Fibroblast of skin of left biceps (primary cell): Measurements from ENCODE around the gene RGS3.

Experiments
- DNase-seq, 2 experiments: peaks; one replicate each; pipeline ENCODE4 v3.0.0-alpha.2; 2013; ENCODE audit warnings: low read depth in 2 of 2

RGS3 gene

GRCh38 chr9:113600023-113600823 is 136.7 kb downstream of the RGS3 start:
- DNase-seq = no peak

- DNase-seq = no peak
Observed at GRCh38 chr9:113600871-113601614, 137.5 kb downstream of the RGS3 start.

- no peak for DNase-seq
Observed at GRCh38 chr9:113601656-113602055, 138.1 kb downstream of the RGS3 start.

- DNase-seq = no peak
Observed at GRCh38 chr9:113602126-113603047, 138.9 kb downstream of the RGS3 start.

GRCh38 chr9:113603048-113603375 is 139.5 kb downstream of the RGS3 start:
- no peak for DNase-seq

- DNase-seq = no peak
Observed at GRCh38 chr9:113603773-113604172, 140.2 kb downstream of the RGS3 start.

- no peak for DNase-seq
Observed at GRCh38 chr9:113604393-113604792, 140.9 kb downstream of the RGS3 start.

GRCh38 chr9:113606510-113606909 is 143.0 kb downstream of the RGS3 start:
- DNase-seq = no peak

- no peak for DNase-seq
Observed at GRCh38 chr9:113608082-113608685, 144.7 kb downstream of the RGS3 start.

GRCh38 chr9:113609562-113610318 is 146.2 kb downstream of the RGS3 start:
- DNase-seq = no peak

GRCh38 chr9:113611461-113612215 is 148.1 kb downstream of the RGS3 start:
- DNase-seq = no peak

GRCh38 chr9:113612216-113612747 is 148.8 kb downstream of the RGS3 start:
- DNase-seq = no peak

GRCh38 chr9:113612828-113613227 is 149.3 kb downstream of the RGS3 start:
- no peak for DNase-seq

GRCh38 chr9:113613815-113614413 is 150.4 kb downstream of the RGS3 start:
- no peak for DNase-seq

- DNase-seq = peak in 1 of 2 experiments; percentile 52
Observed at GRCh38 chr9:113614843-113615648, 151.5 kb downstream of the RGS3 start.

- DNase-seq = no peak
Observed at GRCh38 chr9:113616116-113616515, 152.6 kb downstream of the RGS3 start.

- DNase-seq = no peak
Observed at GRCh38 chr9:113616621-113617496, 153.3 kb downstream of the RGS3 start.

- DNase-seq = no peak
Observed at GRCh38 chr9:113617550-113617949, 154.0 kb downstream of the RGS3 start.
